AG04449 (cell line): Measurements from ENCODE around the gene INKA1.

Experiments
- CTCF ChIA-PET: fragments of 350-600 bp; formaldehyde crosslinking; extraction: SDS; loops from one replicate; lab custom pipeline; 2021; ENCODE audit warnings: antibody characterized with exemption; lab: Yijun Ruan, JAX
- POLR2A ChIA-PET: fragments of 400-600, 350-600 bp; formaldehyde crosslinking; extraction: SDS; loops from one replicate; lab custom pipeline; 2020; ENCODE audit warnings: antibody characterized with exemption, inconsistent platforms; lab: Yijun Ruan, JAX
- DNase-seq: peaks from one replicate; pipeline ENCODE4 v3.0.0-alpha.2; 2010; ENCODE audit warnings: low read depth, low spot score
- H3K4me3 ChIP-seq: 2 replicates; pipeline ENCODE4 v1.5.1; 2011; ENCODE audit warnings: low read depth, mild to moderate bottlenecking, control low read depth, low read length
- CTCF ChIP-seq: IDR thresholded peaks from one replicate; pipeline ENCODE4 v1.5.1; 2011; ENCODE audit warnings: mild to moderate bottlenecking, moderate library complexity, low read length, control low read depth, inconsistent platforms; ENCODE audit not compliant: insufficient read depth; ENCODE audit errors: missing control alignments

INKA1 gene

GRCh38 chr3:49786357-49787181 lies 16.5 kb upstream of the INKA1 start, which contains the start of gene IP6K1:
Gene IP6K1 (minus strand): TSS chr3:49786542. CDS start chr3:49748040, 38,502 bp downstream.
- TF ChIP-seq CTCF: no peak
- ChIA-PET POLR2A (interaction anchor here (0.7 to 1.8 kb wide), 4 partner anchors 13 to 19 kb away, joined by 4 to 8 read pairs (median 4); partner anchors contain the start of genes CDHR4 and INKA1), CTCF (interaction anchor here (1.2 to 4.0 kb wide), 5 partner anchors 16 to 83 kb away, joined by 3 to 48 read pairs (median 10); partner anchors contain the start of genes CDHR4 and INKA1)

DNA sequence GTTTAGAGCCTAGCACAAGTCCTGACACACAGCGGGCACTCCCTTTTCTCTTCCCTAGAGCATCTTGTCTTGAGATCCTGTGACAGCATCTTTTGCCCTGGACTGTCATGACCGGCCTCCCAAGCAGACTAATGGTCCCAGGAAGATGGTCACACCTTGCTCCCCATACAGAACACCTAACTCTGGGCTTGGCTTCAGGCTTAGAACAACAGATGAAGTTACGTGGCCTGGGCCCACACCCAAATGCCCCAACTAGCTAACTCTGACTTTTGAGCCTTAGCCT lies 15.9 kb upstream of the INKA1 start:
- peak overlapping the region; percentile 61 for H3K4me3 ChIP-seq
- CTCF ChIA-PET: interaction anchor here (1.2 to 4.0 kb wide), 4 partner anchors 15 to 84 kb away, joined by 3 to 48 read pairs (median 10); partner anchors contain the start of genes CDHR4 and INKA1
- TF ChIP-seq CTCF: no peak
- POLR2A ChIA-PET: interaction anchor here (1.8 kb wide), 1 partner anchor 16 kb away, joined by 8 read pairs; the partner anchor contains the start of gene INKA1
- no peak for DNase-seq

More at GRCh38 chr3:49786357-49787181, 16.5 kb upstream of the INKA1 start, which contains the start of gene IP6K1:
- DNase-seq: peak; percentile 98
- peak within 1 kb of the TSS; percentile 76 for H3K4me3 ChIP-seq

DNA sequence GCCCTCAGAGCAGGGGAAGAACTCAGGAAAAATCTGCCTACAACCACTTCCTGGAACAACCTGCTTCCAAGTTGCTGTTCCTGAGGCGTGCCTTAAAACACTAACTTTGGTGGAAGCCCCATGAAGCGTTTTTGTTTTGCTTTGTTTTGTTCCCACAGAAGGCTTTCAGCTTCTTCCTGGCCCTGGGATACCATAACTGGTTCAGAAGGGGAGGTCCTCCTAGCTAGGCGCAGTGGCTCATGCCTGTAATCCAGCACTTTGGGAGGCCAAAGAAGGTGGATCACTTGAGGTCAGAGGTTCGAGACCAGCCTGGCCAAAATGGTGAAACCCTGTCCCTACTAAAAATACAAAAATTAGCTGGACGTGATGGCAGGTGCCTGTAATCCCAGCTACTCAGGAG lies 15.5 kb upstream of the INKA1 start:
- DNase-seq: no peak
- POLR2A ChIA-PET: interaction anchor here (1.8 kb wide), 1 partner anchor 15 kb away, joined by 8 read pairs; the partner anchor contains the start of gene INKA1
- CTCF ChIA-PET: interaction anchor here (1.2 to 4.0 kb wide), 4 partner anchors 15 to 84 kb away, joined by 3 to 48 read pairs (median 10); partner anchors contain the start of genes CDHR4 and INKA1
- TF ChIP-seq CTCF: no peak
- no peak overlapping the region for H3K4me3 ChIP-seq

DNA sequence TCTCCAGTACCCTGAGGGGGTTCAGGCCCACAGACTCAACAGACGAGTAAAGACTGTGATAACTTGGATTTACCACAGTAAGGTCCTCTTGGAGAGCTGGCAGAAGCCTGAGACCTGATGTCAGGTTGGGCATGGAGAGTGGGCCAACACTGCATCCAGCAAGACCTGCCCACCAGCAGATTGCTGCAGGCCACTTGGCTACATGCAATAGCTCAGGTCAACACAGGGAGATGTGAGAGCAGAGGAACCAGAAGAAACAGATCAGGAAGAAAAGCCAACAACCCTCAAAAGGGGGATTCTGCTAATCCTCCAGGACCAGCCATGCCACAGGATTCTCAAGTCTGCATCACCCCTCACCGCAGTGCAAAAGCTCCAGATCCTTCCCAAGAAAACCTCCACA lies 15.0 kb upstream of the INKA1 start:
- TF ChIP-seq CTCF: no peak
- CTCF ChIA-PET: interaction anchor here (0.8 to 4.0 kb wide), 4 partner anchors 14 to 53 kb away, joined by 3 to 48 read pairs (median 10); partner anchors contain the start of genes CDHR4 and INKA1
- no peak for DNase-seq
- POLR2A ChIA-PET: no interaction called here
- no peak overlapping the region for H3K4me3 ChIP-seq

- ChIA-PET CTCF (interaction anchor here (1.3 to 6.0 kb wide), 2 partner anchors 11 to 48 kb away, joined by 4 to 39 read pairs; partner anchors contain the start of genes CDHR4 and INKA1), POLR2A (no interaction called here)
- TF ChIP-seq CTCF: no peak
- H3K4me3 ChIP-seq: no peak overlapping the region
- DNase-seq: no peak
Observed at GRCh38 chr3:49790626-49791411, 12.2 kb upstream of the INKA1 start.
